MM.1S (cell line): ENCODE data around the gene PLA2G4E.

Experiments used
- DNase-seq: peaks from one replicate; pipeline ENCODE4 v3.0.0-alpha.2; 2015
- H2AFZ ChIP-seq: fragments of 300-600 bp; sonication (generic); 2 replicates; pipeline ENCODE4 v1.6.0; 2016; ENCODE audit warnings: antibody characterized with exemption, low read length
- H3F3A ChIP-seq: fragments of 300-600 bp; sonication (generic); 2 replicates; pipeline ENCODE4 v1.6.1; 2016; ENCODE audit warnings: mild to moderate bottlenecking, antibody characterized with exemption, low read length, moderate library complexity, mixed read lengths; ENCODE audit not compliant: insufficient read depth
- H3K27ac ChIP-seq: fragments of 300-600 bp; sonication (generic); 2 replicates; pipeline ENCODE4 v1.5.1; 2016; ENCODE audit warnings: mild to moderate bottlenecking, low read length
- H3K27me3 ChIP-seq: fragments of 300-600 bp; sonication (generic); replicated peaks from 2 replicates; pipeline ENCODE4 v1.6.0; 2016; ENCODE audit warnings: low read length; ENCODE audit not compliant: insufficient read depth
- H3K36me3 ChIP-seq: fragments of 300-600 bp; sonication (generic); replicated peaks from 2 replicates; pipeline ENCODE4 v1.6.1; 2016; ENCODE audit warnings: mild to moderate bottlenecking, low read length, mixed read lengths; ENCODE audit not compliant: insufficient read depth
- H3K4me1 ChIP-seq: fragments of 300-600 bp; sonication (generic); 2 replicates; pipeline ENCODE4 v1.6.1; 2016; ENCODE audit warnings: low read length, mixed read lengths
- H3K4me2 ChIP-seq: fragments of 300-600 bp; sonication (generic); 2 replicates; pipeline ENCODE4 v1.6.0; 2016; ENCODE audit warnings: low read depth, low read length
- H3K4me3 ChIP-seq: fragments of 300-600 bp; sonication (generic); 2 replicates; pipeline ENCODE4 v1.5.1; 2016; ENCODE audit warnings: low read length, mixed read lengths
- H3K79me2 ChIP-seq: fragments of 300-600 bp; sonication (generic); 2 replicates; pipeline ENCODE4 v1.6.1; 2016; ENCODE audit warnings: mixed run types, low read length, mixed read lengths
- H3K9ac ChIP-seq: fragments of 300-600 bp; sonication (generic); 2 replicates; pipeline ENCODE4 v1.6.1; 2016; ENCODE audit warnings: low read length, mixed read lengths
- H3K9me2 ChIP-seq: fragments of 300-600 bp; sonication (generic); replicated peaks from 2 replicates; pipeline ENCODE4 v1.6.1; 2016; ENCODE audit warnings: mild to moderate bottlenecking, low read length, mixed read lengths; ENCODE audit not compliant: insufficient read depth
- H3K9me3 ChIP-seq: fragments of 300-600 bp; sonication (generic); replicated peaks from 2 replicates; pipeline ENCODE4 v1.6.1; 2016; ENCODE audit warnings: mild to moderate bottlenecking, low read length, mixed read lengths; ENCODE audit not compliant: insufficient read depth
- H4K20me1 ChIP-seq: fragments of 300-600 bp; sonication (generic); 2 replicates; pipeline ENCODE4 v1.6.1; 2016; ENCODE audit warnings: mild to moderate bottlenecking, low read length, moderate library complexity, mixed read lengths; ENCODE audit not compliant: insufficient read depth
- CTCF ChIP-seq: fragments of 300-600 bp; sonication (generic); IDR thresholded peaks from 2 replicates; pipeline ENCODE4 v1.5.1; 2016; ENCODE audit warnings: antibody characterized with exemption, low read length, mixed read lengths
- EZH2 ChIP-seq: fragments of 300-600 bp; sonication (generic); optimal IDR thresholded peaks from 2 replicates; pipeline ENCODE3; 2017; ENCODE audit warnings: low read depth, mild to moderate bottlenecking, antibody characterized with exemption, low read length, mixed read lengths
- EZH2phosphoT487 ChIP-seq: fragments of 300-600 bp; sonication (generic); IDR thresholded peaks from 2 replicates; pipeline ENCODE4 v1.6.1; 2018; ENCODE audit warnings: antibody characterized with exemption, low read length

PLA2G4E gene

GRCh38 chr15:42027521-42027920, 6.7 kb upstream of the PLA2G4E start:
- H3K36me3 ChIP-seq = no peaks in the 10 kb centered on the region
- H3K4me3 ChIP-seq = no peak overlapping the region
- H3F3A ChIP-seq = no peaks in the 10 kb centered on the region
- H3K27me3 ChIP-seq = no peaks in the 10 kb centered on the region
- no peaks in the 10 kb centered on the region for H3K79me2 ChIP-seq
- DNase-seq = no peak
- no peak for TF ChIP-seq EZH2
- TF ChIP-seq EZH2phosphoT487 = no peak
- no peak for TF ChIP-seq CTCF
- H3K4me1 ChIP-seq = no peaks in the 10 kb centered on the region
- H3K9me3 ChIP-seq = no peaks in the 10 kb centered on the region
- H3K4me2 ChIP-seq = no peak overlapping the region
- H4K20me1 ChIP-seq = no peaks in the 10 kb centered on the region
- no peak overlapping the region for H3K27ac ChIP-seq
- H3K9me2 ChIP-seq = no peaks in the 10 kb centered on the region
- H3K9ac ChIP-seq = no peak overlapping the region
- H2AFZ ChIP-seq = no peak overlapping the region

DNA sequence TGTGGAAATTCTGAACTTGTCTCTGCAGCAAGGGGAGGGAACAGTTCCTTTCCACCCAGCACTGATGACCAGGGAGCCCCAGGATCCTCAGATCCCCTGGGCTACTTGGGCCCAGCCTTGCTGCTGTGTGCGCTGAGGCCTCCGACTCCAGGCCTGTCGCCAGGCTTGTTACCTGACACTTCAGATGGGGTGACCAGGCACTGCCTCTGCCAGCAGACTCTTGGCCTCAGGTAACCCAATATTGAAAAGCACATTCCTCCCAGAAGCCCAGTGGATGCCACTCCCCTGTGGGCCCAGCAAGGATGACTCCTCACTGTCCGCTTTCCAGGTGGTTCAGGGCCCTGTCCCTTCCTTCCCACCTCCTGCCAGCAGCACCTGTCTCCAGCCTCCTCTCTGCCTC, 3.5 kb upstream of the PLA2G4E start:
- Histone ChIP-seq H3K4me3 (no peak overlapping the region), H3K27me3 (no peaks in the 10 kb centered on the region), H3F3A (no peaks in the 10 kb centered on the region), H3K79me2 (no peaks in the 10 kb centered on the region), H3K9ac (no peak overlapping the region), H3K36me3 (no peaks in the 10 kb centered on the region), H3K27ac (no peak overlapping the region), H3K9me2 (no peaks in the 10 kb centered on the region), H3K4me1 (no peaks in the 10 kb centered on the region), H4K20me1 (no peaks in the 10 kb centered on the region), H2AFZ (no peak overlapping the region), H3K4me2 (no peak overlapping the region), H3K9me3 (no peaks in the 10 kb centered on the region)
- TF ChIP-seq EZH2 (no peak), EZH2phosphoT487 (no peak), CTCF (no peak)
- DNase-seq = no peak

DNA sequence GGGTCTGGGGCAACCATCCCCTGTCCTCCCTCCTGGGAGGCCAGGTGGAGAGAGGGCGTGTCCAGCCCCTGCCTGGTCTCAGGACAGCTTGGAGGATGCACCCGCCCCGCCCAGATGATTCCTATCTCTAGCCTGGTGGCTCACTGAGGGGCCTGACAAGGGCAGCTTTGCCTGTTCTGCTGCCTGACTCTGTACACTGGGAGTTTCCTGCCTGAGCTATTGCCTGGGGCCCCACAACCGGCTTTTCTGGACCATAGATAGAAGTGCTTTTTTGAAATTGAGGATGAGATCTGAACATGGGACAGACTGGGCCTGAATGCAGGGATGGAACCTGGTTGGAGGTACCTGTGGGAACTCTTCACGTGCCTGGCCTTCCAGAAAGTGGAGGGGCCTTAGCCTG, 751 bp upstream of the PLA2G4E start:
- Histone ChIP-seq H3K9ac (no peak overlapping the region), H4K20me1 (no peaks in the 10 kb centered on the region), H3K4me2 (no peak overlapping the region), H3K27ac (no peak overlapping the region), H2AFZ (no peak overlapping the region), H3K79me2 (no peaks in the 10 kb centered on the region), H3K9me2 (no peaks in the 10 kb centered on the region), H3K4me1 (no peaks in the 10 kb centered on the region), H3F3A (no peaks in the 10 kb centered on the region), H3K27me3 (no peaks in the 10 kb centered on the region), H3K4me3 (no peak overlapping the region), H3K9me3 (no peaks in the 10 kb centered on the region), H3K36me3 (no peaks in the 10 kb centered on the region)
- no peak for DNase-seq
- TF ChIP-seq EZH2 (no peak), CTCF (no peak)
